Mesodermal cell (in vitro differentiated cells): ENCODE results near the gene KIF17.
"Not testable (repeated sequence)": the region's sequence is repeated elsewhere in the genome, so short reads cannot be mapped to it uniquely, and the experiment has no call there.

ENCODE experiments used
- H3K27ac ChIP-seq: 2 replicates; pipeline ENCODE4 v1.7.0; 2013; ENCODE audit warnings: mild to moderate bottlenecking, low read depth, low read length, moderate library complexity; ENCODE audit not compliant: severe bottlenecking
- H3K36me3 ChIP-seq: 2 replicates; pipeline ENCODE4 v1.7.1; 2013; ENCODE audit warnings: mild to moderate bottlenecking, low read length, moderate library complexity; ENCODE audit not compliant: control insufficient read depth, insufficient read depth
- H3K4me1 ChIP-seq: one replicate; pipeline ENCODE4 v1.7.1; 2013; ENCODE audit warnings: mild to moderate bottlenecking, low read length; ENCODE audit not compliant: insufficient read depth, control insufficient read depth, poor library complexity, severe bottlenecking
- H3K4me3 ChIP-seq: 2 replicates; pipeline ENCODE4 v1.7.0; 2013; ENCODE audit warnings: low read length, control low read depth, mild to moderate bottlenecking; ENCODE audit not compliant: insufficient read depth, poor library complexity, severe bottlenecking; ENCODE audit errors: extremely low read depth
- H3K9me3 ChIP-seq: 2 replicates; pipeline ENCODE4 v1.7.1; 2013; ENCODE audit warnings: mild to moderate bottlenecking, low read length, moderate library complexity; ENCODE audit not compliant: control insufficient read depth
- WGBS, 2 experiments: methylation state at CpG; one replicate each; pipeline ENCODE4 v1.1.5; 2013; ENCODE audit warnings: missing lambda C conversion rate in 2 of 2; ENCODE audit not compliant: insufficient coverage in 2 of 2; 5-methylcytosine and 5-hydroxymethylcytosine counted together

Gene KIF17

DNA sequence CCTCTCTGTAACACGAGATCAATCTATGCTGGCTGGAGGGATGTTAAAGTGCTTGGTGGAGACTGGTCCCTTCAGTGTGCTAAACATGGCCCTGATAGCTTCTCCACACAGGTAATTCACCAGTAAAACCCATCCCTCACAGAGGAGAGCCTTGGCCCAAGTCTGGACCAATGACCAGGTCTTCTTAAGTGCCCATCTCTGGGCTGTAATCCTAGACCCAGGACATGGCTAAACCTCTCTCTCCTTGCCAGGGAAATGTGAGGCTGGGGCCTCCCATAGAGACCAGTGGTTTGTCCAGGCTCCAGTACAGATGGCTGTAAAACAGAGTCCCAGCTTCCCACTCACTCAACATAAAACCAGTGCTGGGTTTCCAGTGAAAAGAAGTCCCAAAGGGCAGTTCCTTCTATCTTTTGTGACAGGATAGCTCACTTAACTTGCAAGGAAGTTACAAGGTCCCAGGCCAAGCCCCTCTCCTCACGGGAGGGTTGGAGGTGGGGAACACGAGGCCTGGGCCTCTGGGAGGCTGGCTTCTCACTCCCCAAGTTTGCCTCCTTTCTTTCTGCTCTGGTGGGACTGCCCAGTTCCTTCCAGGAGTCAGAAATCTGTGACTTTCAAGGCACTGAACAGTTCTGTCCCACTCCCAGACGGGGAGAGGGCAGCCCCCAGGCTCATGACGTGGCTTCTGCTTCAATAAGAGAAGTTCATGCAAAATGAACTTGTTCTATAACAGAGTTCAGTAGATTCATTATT, 2.2 kb upstream of the KIF17 start:
- H3K27ac ChIP-seq, result no peak overlapping the region
- H3K36me3 ChIP-seq, result no peaks in the 10 kb centered on the region
- WGBS, 2 experiments, result 90 to 95% methylated on average over 2 to 5 of the region's 5 CpGs
- H3K9me3 ChIP-seq, result no peaks in the 10 kb centered on the region
- peaks cover 3% of the 10 kb centered on the region for H3K4me1 ChIP-seq
- no peak overlapping the region for H3K4me3 ChIP-seq

DNA sequence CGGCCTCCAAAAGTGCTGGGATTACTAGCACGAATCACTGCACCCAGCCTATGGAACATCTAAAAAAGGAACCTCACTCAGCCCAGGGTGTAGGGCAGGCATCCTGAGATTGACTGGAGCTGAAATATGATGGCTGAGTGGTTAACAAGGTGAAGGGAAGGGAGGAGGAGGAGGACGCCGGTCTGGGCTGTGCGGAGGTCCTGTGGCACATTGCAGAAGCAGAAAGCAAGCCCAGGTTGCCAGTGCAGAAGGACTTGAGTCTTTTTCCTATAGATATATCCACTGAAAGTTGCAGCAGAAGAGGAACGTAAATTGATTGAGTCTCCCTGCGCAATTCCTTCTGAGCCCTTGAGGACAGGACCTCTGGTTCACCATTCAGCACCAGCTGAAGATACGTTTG, 1.5 kb upstream of the KIF17 start:
- 94 to 97% methylated on average over 4 to 6 of the region's 8 CpGs for WGBS, 2 experiments
- Histone ChIP-seq H3K9me3 (no peaks in the 10 kb centered on the region), H3K27ac (no peak overlapping the region)

DNA sequence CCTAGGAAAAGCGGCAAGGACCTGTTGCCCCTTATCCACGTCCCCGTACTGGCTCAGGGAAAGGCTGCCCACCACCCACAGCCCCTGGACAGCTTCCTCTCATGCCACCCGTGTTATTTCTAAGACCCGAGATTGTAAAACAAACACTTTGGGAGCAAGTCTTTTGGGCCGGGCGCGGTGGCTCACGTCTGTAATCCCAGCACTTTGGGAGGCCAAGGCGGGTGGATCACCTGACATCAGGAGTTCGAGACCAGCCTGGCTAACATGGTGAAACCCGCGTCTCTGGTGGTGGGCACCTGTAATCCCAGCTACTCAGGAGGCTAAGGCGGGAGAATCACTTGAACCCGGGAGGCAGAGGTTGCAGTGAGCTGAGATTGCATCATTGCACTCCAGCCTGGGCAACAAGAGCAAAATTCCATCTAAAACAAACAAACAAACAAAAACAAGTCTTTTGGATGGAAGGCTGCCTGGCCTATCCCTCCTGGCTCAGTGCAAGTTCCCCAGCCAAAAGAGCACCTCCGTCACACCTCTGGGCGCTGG, 606 bp upstream of the KIF17 start:
- WGBS, 2 experiments, result 65 to 80% methylated on average over 15 to 17 of the region's 17 CpGs
- not testable (repeated sequence) for H3K4me1 ChIP-seq, H3K27ac ChIP-seq, H3K9me3 ChIP-seq, H3K36me3 ChIP-seq
- H3K4me3 ChIP-seq, result peak overlapping the region; percentile 35

More for the DNA sequence above, 1.5 kb upstream of the KIF17 start:
- Histone ChIP-seq H3K36me3 (no peaks in the 10 kb centered on the region), H3K4me3 (no peak overlapping the region), H3K4me1 (peaks cover 3% of the 10 kb centered on the region)

DNA sequence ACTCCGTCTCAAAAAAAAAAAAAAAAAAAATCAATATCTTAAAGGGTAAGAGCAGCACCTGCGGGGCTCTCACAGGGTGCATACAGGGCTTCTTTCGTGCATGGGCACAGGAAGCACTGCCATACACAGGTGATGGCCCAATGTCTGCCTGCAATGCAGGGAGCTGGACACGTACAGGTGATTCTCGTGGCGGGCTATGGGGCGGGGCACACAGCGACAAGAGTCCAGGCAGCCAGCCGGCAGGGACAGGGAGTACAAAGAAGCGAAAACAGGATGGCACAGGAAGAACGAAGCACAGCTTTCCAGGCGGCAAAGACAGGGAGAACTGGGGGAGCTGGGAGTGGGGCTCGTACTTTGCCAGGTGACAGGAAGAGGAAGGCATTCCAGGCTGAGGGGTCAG, 1.6 kb downstream of the KIF17 start:
- H3K4me3 ChIP-seq, result no peak overlapping the region
- 95 to 96% methylated on average over 11 to 12 of the region's 13 CpGs for WGBS, 2 experiments
- no peaks in the 10 kb centered on the region for H3K9me3 ChIP-seq
- no peaks in the 10 kb centered on the region for H3K36me3 ChIP-seq
- no peak overlapping the region for H3K27ac ChIP-seq
- H3K4me1 ChIP-seq, result peaks cover 3% of the 10 kb centered on the region

DNA sequence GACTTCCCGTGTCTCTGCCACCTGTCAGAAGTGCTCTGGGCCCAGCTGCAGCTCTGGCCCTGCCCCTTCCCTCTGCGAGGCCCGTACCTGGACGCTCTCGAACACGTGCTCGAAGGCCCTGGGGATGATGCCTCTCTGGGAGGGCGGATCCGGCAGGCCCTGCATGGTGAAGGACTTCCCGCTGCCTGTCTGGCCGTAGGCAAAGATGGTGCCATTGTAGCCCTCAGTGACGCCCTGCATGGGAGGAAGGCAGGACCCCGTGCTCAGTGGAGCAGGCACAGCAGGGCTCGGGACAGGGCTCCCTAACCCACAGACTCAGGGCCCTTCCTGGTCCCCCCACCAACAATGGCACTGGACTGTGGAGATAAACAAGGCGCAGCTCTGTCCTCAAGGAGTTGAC, 2.4 kb downstream of the KIF17 start:
- Histone ChIP-seq H3K4me3 (no peak overlapping the region), H3K27ac (no peak overlapping the region), H3K4me1 (peaks cover 3% of the 10 kb centered on the region), H3K9me3 (no peaks in the 10 kb centered on the region), H3K36me3 (no peaks in the 10 kb centered on the region)
- WGBS, 2 experiments, result 87 to 89% methylated on average over 12 to 14 of the region's 15 CpGs

DNA sequence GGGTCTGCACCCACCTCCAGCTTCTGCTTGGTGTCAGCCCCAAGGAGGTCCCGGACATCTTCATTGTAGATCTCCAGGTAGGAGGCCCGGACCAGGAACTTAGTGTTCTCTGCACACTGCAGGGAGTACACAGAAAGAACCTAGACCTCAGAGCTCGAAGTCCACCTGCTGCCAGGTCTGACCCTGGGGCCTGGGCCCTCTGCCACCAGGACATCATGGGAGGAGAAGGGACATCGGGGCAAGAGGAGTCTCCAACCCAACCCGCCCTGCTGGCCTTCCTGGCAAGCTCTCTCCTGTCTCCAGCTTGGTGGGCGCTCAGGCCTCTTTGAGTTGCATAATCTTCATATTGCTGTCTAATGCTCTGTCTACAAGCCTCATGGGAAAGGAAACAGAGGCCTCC, 4.4 kb downstream of the KIF17 start:
- H3K4me3 ChIP-seq, result no peak overlapping the region
- no peaks in the 10 kb centered on the region for H3K36me3 ChIP-seq
- WGBS, 2 experiments, result 78 to 93% methylated on average over 6 of the region's 6 CpGs
- H3K27ac ChIP-seq, result no peak overlapping the region
- peaks cover 3% of the 10 kb centered on the region for H3K4me1 ChIP-seq
- H3K9me3 ChIP-seq, result no peaks in the 10 kb centered on the region

DNA sequence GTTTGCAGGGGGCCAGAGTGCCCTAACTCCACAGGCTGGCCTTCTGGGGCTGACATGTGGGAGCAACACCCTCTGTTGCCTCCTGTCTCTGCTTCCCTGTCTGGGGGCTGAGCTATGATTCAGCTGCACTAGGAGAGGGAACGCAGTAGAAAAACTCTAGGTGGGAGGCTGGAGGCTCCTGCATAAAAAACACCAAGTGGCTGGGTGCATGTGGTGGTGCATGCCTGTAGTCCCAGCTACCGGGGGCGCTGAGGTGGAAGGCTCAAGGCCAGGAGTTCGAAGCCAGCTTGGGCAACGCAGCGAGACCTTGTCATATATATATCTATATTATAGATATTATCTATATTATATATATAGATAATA, 5.6 kb downstream of the KIF17 start:
- peaks cover 3% of the 10 kb centered on the region for H3K4me1 ChIP-seq
- peak overlapping the region; percentile 23 for H3K27ac ChIP-seq
- no peaks in the 10 kb centered on the region for H3K36me3 ChIP-seq
- H3K4me3 ChIP-seq, result no peak overlapping the region
- no peaks in the 10 kb centered on the region for H3K9me3 ChIP-seq
- 40 to 100% methylated on average over 1 of the region's 6 CpGs for WGBS, 2 experiments

DNA sequence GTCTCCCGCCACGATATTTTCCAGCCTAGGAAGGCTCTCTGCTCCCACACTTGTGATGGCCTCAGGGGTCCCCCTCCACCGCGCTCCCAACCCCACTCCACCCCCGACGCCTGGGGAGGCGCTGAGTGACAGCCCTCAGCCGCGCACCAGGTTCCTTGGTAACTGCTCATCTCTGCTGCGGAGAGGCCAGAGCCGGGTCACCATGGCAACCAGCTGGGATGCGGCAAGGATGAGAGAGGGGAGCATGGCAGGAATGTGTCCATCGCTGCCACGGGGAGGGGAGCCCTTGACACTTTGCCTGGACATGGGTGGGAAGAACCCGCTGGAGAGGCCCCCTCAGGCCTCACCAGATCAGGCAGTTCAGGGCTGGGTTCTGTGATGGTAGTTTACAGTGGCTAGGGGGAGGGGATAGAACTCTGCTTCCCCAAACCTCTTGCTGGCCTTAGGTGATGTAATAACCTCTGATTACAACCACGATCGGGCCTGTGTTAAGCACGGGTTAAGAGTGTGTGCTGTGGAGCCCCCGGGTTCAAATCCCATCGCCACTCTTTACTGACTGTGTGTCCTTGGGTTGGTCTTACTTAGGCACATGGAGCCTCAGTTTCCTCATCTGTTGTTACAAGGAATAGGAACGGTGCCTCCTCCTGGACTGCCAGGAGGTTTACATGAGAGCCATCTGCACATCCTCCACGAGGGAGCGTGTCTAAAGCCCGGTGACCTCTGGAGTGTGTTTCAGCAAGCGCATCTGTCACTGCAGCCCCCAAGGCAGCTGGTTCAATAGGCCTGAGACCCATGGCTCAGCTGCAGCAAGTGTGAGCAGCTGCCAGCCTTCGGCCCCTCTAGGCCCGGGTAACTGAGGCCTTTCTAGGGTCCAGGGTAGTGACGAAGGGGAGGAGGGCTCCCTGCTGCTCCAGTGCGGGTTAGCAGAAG, 6.3 kb downstream of the KIF17 start:
- 80 to 83% methylated on average over 14 to 26 of the region's 29 CpGs for WGBS, 2 experiments
- H3K27ac ChIP-seq, result peak overlapping the region; percentile 23
- peaks cover 3% of the 10 kb centered on the region for H3K4me1 ChIP-seq
- no peak overlapping the region for H3K4me3 ChIP-seq
- no peaks in the 10 kb centered on the region for H3K9me3 ChIP-seq
- no peaks in the 10 kb centered on the region for H3K36me3 ChIP-seq

DNA sequence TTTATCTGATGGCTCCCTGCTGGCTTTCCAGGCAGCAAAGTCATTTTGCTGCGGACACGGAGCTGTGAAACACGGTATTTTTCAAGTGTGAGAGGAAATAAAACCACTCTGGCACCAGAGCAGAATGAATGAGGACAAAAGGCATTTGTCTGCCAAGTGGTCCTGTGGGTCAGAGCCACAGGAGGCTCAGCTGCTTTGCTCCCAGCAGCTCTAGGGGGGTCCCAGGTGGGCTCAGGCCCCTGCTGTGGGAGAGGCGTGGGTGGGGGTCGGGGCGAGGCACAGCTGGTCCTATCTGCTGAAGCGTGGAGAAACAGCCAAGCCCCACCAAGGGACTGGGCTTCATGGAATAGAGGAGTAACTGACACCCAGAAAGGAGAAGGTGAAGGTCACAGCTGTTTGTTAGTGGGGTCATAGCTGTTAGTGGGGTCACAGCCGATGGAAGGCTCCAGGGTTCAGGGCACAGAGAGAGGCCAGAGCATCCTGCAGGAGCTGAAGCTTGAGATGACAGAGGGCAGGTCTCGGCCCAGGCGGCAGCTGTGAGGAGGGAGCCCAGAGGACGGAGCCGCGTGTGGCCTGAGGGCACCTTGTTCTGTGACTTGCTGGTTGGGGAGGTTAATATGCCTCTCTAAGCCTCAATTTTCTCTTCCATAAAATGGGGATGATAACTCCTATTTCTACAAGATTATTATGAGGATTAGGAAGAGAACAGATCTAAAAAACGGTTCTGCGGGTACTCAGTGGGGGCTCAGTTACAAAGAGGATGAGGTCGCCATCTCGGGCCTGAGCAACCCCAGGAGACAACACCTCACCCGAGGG, 7.1 kb downstream of the KIF17 start:
- Histone ChIP-seq H3K36me3 (no peaks in the 10 kb centered on the region), H3K9me3 (no peaks in the 10 kb centered on the region), H3K4me1 (peaks cover 3% of the 10 kb centered on the region), H3K4me3 (no peak overlapping the region), H3K27ac (no peak overlapping the region)
- WGBS, 2 experiments, result 84 to 85% methylated on average over 5 to 13 of the region's 18 CpGs

DNA sequence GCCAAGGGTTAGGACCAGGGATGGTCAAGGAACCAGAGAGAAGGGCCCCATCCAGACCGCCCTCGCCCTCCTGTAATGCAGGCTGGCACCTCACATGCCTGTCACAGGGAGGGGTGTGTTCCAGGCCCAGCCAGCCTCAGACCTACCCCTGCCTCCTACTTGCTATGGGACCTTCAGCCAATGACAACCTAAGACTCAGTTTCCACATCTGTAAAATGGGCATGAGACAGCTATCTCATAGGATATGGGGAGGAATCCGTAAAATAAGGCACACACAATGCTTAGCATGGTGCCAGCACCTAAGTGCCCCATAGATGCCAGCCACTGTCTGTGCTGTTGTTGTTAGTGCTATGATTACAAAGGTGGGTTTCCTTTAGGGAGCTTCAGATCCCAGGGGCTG, 7.9 kb downstream of the KIF17 start:
- Histone ChIP-seq H3K4me1 (peaks cover 11% of the 10 kb centered on the region), H3K4me3 (no peak overlapping the region), H3K27ac (no peak overlapping the region), H3K9me3 (no peaks in the 10 kb centered on the region), H3K36me3 (no peaks in the 10 kb centered on the region)
- 95 to 100% methylated on average over 1 to 2 of the region's 3 CpGs for WGBS, 2 experiments
